NCI-H2171 treated with DMSO at 0.1 percent for 48 hours (cell line): ENCODE measurements around the gene DGKA.
"Not testable (repeated sequence)": the region's sequence is repeated elsewhere in the genome, so short reads cannot be mapped to it uniquely, and the experiment has no call there.

Source experiments
- DNase-seq: peaks from one replicate; lab custom pipeline; 2025; lab: John Stamatoyannopoulos, UW

DGKA gene

DNA sequence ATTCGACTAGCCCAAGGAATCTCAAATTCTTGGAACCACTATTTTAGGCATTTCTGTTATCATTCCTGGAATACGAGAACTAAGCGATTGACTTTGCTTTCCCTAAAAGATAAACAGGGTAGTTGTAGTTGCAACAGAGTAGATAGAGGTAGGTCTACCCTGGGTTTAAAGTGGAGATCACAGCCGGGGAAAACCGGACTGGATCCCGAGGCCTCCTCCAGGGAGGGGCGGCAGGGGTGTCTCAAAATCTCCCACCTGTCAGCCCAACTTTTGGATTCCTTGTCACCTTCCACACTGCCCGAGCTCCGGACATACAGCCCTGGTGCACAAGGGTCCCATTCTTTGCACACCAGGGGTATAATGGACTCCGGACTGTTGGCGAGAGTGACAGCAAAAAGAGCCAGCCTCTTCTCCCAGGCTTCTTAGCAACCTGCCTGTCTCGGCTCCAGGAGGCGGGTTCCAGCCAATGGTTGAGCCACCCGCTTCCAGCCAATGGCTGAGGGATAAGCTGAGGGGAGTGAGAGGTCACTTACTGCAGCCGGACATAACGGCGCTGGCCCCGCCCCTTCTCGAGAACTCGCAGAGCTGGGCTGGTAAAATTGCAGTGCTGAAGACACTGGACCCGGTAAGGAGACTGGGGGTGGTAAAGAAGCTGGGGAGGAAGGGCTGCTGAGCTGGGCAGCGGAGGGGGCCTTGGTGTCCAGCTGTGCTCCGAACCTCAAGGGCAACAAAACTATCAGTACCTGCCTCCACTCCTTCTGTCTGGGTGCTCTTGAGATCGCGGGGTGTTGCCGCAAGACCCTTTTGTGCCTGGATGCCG is 66.0 kb downstream of the DGKA start, which contains the start of gene SUOX:
TSS of gene SUOX (plus strand) at position 562 of the 820 bp plus-strand sequence. CDS start 4,946 bp downstream, outside the sequence.
- peak; percentile 46 for DNase-seq

DNA sequence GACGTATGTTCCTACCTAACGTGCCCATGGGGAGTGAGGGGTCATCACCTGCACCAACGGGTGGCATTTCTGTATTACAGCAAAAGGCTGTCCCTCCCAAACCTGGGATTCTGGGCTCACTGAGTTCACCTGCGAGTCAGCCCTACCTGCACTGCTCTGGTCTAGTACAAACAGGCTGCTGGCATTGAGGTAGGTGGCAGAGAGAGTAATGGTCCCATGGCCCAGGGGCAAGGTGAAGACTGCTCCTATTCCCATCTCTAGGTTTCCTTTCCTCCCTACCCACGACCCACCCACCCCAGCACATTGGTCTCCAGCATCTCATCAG is 66.5 kb downstream of the DGKA start:
- no peak for DNase-seq

DNA sequence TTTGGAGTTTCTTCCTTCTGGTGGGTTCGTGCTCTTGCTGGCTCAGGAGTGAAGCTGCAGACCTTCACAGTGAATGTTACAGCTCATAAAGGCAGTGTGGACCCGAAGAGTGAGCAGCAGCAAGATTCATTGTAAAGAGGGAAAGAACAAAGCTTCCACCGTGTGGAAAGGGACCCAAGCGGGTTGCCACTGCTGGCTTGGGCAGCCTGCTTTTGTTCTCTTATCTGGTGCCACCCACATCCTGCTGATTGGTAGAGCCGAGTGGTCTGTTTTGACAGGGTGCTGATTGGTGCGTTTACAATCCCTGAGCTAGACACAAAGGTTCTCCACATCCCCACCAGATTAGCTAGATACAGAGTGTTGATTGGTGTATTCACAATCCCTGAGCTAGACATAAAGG is 68.6 kb downstream of the DGKA start:
- not testable (repeated sequence) for DNase-seq

DNA sequence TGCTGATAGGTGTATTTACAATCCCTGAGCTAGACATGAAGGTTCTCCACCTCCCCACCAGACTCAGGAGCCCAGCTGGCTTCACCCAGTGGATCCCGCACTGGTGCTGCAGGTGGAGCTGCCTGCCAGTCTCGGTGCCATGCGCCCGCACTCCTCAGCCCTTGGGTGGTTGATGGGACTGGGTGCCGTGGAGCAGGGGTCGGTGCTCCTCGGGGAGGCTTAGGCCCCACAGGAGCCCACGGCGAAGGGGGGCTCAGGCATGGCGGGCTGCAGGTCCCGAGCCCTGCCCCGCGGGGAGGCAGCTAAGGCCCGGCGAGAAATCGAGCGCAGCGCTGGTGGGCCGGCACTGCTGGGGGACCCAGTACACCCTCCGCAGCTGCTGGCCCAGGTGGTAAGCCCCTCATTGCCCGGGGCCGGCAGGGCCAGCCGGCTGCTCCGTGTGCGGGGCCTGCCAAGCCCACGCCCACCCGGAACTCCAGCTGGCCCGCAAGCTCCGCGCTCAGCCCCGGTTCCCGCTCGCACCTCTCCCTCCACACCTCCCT is 69.1 kb downstream of the DGKA start:
- not testable (repeated sequence) for DNase-seq

DNA sequence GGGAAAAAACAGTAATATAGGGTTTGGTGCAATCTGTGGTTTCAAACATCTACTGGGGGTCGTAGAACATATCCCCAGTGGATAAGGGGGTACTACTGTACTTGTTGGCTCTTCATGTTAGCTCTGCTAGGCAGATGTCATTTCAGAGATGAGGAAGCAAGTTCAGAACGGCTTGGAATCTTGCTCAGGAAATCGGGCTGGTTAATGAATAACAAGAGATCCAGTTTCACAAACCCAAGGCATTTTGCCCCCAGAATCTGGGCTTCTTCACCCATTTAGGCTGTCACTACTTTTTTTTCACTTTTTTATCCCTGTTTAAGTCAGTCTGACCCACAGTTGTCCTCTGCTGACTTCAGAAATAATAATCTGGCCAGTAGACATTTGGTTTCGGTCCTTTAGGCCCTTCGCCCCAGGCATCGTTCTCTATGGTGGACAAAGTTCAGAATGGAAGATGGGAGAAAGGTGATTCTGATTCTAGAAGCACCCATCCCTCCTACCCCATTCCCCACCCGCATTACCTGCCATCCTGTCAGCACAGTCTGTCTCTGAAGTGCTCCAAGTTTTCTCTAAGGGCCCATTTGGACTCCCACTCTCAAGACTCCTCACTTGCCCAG is 70.6 kb downstream of the DGKA start:
- no peak for DNase-seq

DNA sequence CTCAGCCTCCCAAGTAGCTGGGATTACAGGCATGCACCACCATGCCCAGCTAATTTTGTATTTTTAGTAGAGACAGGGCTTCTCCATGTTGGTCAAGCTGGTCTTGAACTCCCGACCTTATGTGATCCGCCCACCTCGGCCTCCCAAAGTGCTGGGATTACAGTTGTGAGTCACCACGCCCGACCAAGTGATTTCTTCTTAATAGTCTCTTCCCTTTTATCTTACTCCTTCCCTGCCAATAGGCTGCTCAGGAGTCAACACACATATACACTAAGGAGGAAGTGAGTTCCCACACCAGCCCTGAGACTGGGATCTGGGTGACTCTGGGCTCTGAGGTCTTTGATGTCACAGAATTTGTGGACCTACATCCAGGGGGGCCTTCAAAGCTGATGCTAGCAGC is 72.4 kb downstream of the DGKA start:
- not testable (repeated sequence) for DNase-seq
